Activated CD4-positive, alpha-beta T cell treated with anti-CD3 and anti-CD28 coated beads for 36 hours (primary cell): ENCODE results near the gene GTF2IRD1. TPM values are rescaled to one million over a fixed set of nuclear protein-coding genes. Genes with fewer than 3 reads are reported as not detected.

Experiments
- ATAC-seq: fragments of 200-7000 bp; cut with Tn5 transposase; one replicate; pipeline ENCODE4 v1.10.0; 2021; ENCODE audit warnings: mild to moderate bottlenecking, moderate library complexity
- CTCF ChIA-PET: fragments of 350-600 bp; sonication (Branson Sonifier 250); formaldehyde crosslinking; loops from one replicate; lab custom pipeline; 2021; ENCODE audit warnings: antibody characterized with exemption; lab: Charles Lee
- POLR2A ChIA-PET: fragments of 350-600 bp; sonication (Branson Sonifier 250); formaldehyde crosslinking; loops from one replicate; lab custom pipeline; 2021; ENCODE audit warnings: antibody characterized with exemption, inconsistent platforms; lab: Charles Lee
- DNase-seq: peaks from one replicate; pipeline ENCODE4 v3.0.0-alpha.2; 2020
- H3K27ac Mint-ChIP-seq: one replicate; pipeline ENCODE4 v1.8.0; 2021; ENCODE audit warnings: mixed read lengths
- H3K27me3 Mint-ChIP-seq: one replicate; pipeline ENCODE4 v1.8.0; 2021; ENCODE audit warnings: mixed read lengths
- H3K36me3 Mint-ChIP-seq: one replicate; pipeline ENCODE4 v1.8.0; 2021; ENCODE audit warnings: low read depth, mixed read lengths
- H3K4me1 Mint-ChIP-seq: one replicate; pipeline ENCODE4 v1.8.0; 2021; ENCODE audit warnings: mixed read lengths
- H3K4me3 Mint-ChIP-seq: one replicate; pipeline ENCODE4 v1.8.0; 2021; ENCODE audit warnings: mild to moderate bottlenecking, moderate library complexity, mixed read lengths
- H3K9me3 Mint-ChIP-seq: one replicate; pipeline ENCODE4 v1.8.0; 2021; ENCODE audit warnings: low read depth, mixed read lengths
- intact Hi-C, 2 experiments: fragments of 100-400 bp; cut with DNase I in 1 of 2; cut with micrococcal nuclease in 1 of 2; formaldehyde crosslinking; loops; one replicate each; pipeline versions ENCODE4 v1.14.2 to v1.15.1; 2022 to 2024; cut with DNase I, micrococcal nuclease
- total RNA-seq, 2 experiments: library from RNA; stranded (reverse); gene quantifications; one replicate each; pipeline ENCODE4 v1.2.3, GENCODE V29; 2021

GTF2IRD1 gene
- total RNA-seq, 2 experiments from 2014 or later = 4.6 to 5.3 TPM

DNA sequence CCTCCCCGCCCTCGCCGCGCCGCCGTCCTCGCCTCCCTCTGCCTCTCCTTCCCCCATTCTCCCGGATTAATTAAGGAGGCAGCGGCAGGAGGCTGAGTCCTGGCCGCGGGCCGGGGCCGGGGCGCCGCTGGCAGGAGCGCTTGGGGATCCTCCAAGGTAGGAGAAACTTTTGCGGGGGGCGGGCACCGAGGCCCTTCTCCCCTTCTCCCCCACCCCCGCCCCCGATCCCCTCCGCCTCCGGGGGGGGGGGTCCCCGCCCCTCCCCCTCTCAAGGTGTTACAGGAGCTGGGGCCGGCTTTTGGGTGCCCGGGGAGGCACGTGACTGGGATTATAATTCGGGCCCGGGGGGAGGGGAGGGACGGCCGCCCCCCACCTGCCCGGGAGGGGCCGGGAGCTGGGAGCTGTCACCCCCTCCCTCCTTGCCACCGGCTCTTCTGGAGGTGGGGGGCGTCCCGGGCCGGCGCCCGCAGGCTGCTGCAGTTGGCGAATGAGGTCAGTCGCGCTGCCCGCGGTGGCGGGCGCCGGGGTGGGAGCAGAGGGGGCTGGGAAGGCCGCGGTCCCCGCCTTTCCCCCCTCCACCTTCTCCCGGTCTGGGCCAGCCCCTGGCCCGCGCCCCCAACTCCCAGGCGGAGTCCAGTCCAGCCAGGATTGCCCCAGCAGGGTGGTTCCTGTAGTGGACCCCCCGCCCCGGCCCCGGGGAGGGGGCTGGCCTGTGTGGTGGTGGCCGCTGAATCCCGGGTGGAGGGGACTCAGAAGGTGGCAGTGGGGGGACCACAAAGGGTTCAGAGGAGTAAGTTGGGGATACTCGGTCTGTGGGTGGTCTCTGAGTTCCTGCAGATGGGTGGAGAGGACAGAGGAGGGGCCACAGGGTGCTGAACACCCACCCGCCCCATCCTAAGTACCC, 567 bp downstream of the GTF2IRD1 start:
- Mint-ChIP-seq H3K27me3 (no peaks in the 10 kb centered on the region), H3K4me3 (peak overlapping the region; percentile 39), H3K4me1 (peaks cover 14% of the 10 kb centered on the region), H3K27ac (no peak overlapping the region), H3K9me3 (no peaks in the 10 kb centered on the region), H3K36me3 (no peaks in the 10 kb centered on the region)
- ChIA-PET POLR2A (no interaction called here), CTCF (no interaction called here)
- peak; percentile 45 for DNase-seq
- ATAC-seq = no peak
- intact Hi-C loops = loop anchor here in 1 of 2 experiments (5.0 kb wide), 1 partner anchor 88 kb away; no protein-coding TSS in a partner anchor

DNA sequence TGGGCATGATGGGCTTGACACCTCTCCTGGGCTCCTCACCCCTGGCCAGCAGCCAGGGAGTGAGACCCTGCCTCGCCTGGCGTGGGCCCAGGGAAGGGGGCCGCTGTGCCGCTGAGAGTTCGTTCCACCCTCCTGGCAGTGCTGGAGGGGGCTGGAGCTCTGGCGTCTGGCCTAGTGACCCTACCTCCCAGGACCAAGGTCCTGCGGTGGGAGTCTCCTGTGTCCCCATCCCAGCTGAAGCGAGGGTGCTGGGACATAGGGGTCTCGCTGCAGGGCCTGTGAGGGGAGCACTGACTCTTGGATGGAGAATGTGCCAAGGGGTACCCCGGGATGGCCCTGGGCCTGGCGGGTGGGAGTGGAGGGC, 1.2 kb downstream of the GTF2IRD1 start:
- Mint-ChIP-seq H3K9me3 (no peaks in the 10 kb centered on the region), H3K4me3 (peak overlapping the region; percentile 26), H3K4me1 (peaks cover 14% of the 10 kb centered on the region), H3K36me3 (no peaks in the 10 kb centered on the region), H3K27ac (no peak overlapping the region), H3K27me3 (no peaks in the 10 kb centered on the region)
- intact Hi-C loops = loop anchor here in 1 of 2 experiments (5.0 kb wide), 1 partner anchor 87 kb away; no protein-coding TSS in a partner anchor
- ChIA-PET POLR2A (no interaction called here), CTCF (no interaction called here)
- ATAC-seq = no peak
- DNase-seq = no peak

DNA sequence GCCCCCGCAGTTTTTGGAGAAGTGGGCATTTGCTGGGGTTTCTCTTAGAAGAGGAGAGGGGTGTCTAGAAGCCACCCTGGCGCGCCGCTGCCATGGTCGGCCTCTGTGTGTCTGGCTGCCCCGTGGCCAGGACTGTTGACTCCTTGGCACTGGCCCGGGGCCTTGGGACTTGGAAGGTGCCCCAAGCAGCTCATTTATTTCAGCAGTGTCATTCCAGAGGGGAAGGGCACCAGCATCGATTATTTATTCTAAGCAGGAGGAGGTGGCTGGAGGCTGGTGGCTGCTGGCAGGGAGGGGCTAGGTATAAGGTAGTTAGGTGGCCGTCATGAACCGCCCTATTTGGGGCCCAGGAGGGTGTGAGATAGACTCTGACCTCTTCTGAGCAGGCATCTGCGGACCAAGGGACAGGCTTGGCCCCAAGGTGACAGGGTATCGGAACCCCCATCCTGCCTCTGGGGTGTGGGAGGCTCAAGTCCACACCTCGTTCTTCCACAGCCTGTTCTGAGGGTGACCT, 1.6 kb downstream of the GTF2IRD1 start:
- intact Hi-C loops = no loop called here
- Mint-ChIP-seq H3K27ac (no peak overlapping the region), H3K4me1 (peaks cover 14% of the 10 kb centered on the region), H3K4me3 (peak overlapping the region; percentile 26), H3K9me3 (no peaks in the 10 kb centered on the region), H3K27me3 (no peaks in the 10 kb centered on the region), H3K36me3 (no peaks in the 10 kb centered on the region)
- CTCF ChIA-PET = no interaction called here
- POLR2A ChIA-PET = no interaction called here
- no peak for ATAC-seq
- no peak for DNase-seq

DNA sequence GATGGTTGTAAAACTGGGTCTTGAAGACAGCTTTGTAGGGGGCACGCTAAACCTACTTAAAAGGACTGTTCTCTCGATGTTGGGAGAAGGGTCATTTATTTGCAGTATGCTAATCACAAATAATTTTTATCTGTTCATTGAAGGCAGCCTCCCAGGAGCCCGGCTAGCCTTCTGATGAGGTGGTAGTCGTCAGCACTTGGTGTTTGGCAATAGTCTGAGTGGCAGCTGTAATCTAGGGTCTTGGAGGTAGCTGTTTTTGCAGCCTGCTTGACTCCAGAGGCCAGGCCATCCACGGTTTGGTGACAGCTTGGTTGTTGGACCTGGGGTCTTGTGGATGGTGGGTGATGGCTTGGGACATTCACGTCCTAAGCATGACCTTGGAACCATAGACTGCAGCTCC, 2.2 kb downstream of the GTF2IRD1 start:
- no peaks in the 10 kb centered on the region for H3K36me3 Mint-ChIP-seq
- intact Hi-C loops = no loop called here
- H3K27me3 Mint-ChIP-seq = no peaks in the 10 kb centered on the region
- ATAC-seq = no peak
- no peak overlapping the region for H3K4me3 Mint-ChIP-seq
- ChIA-PET POLR2A (no interaction called here), CTCF (no interaction called here)
- H3K27ac Mint-ChIP-seq = no peak overlapping the region
- H3K4me1 Mint-ChIP-seq = peaks cover 11% of the 10 kb centered on the region
- H3K9me3 Mint-ChIP-seq = no peaks in the 10 kb centered on the region
- DNase-seq = no peak

DNA sequence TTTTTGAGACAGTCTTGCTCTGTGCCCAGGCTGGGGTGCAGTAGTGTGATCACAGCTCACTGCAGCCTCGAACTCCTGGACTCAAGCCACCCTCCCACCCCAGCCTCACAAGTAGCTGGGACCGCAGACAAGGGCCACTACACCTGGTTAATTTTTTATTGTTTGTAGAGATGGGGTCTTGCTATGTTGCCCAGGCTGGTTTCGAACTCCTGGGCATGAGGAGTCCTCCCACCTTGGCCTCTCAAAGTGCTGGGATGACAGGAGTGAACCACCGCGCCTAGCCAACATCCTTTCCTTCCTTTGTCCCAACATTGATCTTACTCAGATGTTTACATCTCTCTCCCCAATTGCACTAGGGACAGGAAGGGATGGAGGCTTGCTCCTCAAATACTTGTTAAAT, 3.3 kb downstream of the GTF2IRD1 start:
- no peak overlapping the region for H3K27ac Mint-ChIP-seq
- peaks cover 10% of the 10 kb centered on the region for H3K4me1 Mint-ChIP-seq
- ATAC-seq (no peak), DNase-seq (no peak)
- H3K4me3 Mint-ChIP-seq = no peak overlapping the region
- ChIA-PET POLR2A (no interaction called here), CTCF (interaction anchor here (0.6 kb wide), 1 partner anchor 25 kb away, joined by 5 read pairs; no protein-coding TSS in a partner anchor)
- intact Hi-C loops = no loop called here
- H3K36me3 Mint-ChIP-seq = no peaks in the 10 kb centered on the region
- no peaks in the 10 kb centered on the region for H3K9me3 Mint-ChIP-seq
- H3K27me3 Mint-ChIP-seq = no peaks in the 10 kb centered on the region

DNA sequence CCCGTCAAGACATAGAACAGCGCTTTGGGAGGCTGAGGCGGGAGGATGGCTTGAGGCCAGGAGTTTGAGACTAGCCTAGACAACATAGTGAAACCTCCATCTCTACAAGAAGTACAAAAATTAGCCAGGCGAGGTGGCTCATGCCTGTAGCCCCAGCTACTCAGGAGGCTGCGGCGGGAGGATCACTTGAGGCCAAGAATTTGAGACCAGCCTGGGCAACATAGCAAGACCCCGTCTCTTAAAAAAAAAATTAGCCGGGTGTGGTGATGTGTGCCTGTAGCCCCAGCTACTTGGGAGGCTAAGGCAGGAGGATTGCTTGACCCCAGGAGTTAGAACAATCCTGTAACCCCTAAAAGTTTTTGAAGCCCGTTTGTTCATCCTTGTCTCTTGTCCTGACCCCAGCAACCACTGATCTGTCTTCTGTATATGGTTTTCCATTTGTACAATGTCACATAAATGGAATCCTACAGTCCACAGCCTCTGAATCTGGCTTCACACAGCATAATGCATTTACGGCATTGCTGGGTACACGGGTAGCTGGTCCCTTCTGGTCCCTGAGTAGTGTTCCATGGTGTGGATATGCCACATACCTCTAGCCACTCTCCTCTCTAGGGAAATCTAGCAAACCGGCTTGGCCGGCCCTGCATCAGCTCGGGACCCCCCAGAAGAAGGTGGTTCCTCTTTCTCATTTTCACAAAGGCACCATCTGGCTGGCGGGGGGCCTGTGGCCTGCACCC, 8.4 kb downstream of the GTF2IRD1 start:
- no peak overlapping the region for H3K4me3 Mint-ChIP-seq
- ChIA-PET CTCF (interaction anchor here (0.7 kb wide), 1 partner anchor 256 kb away, joined by 3 read pairs; no protein-coding TSS in a partner anchor), POLR2A (no interaction called here)
- DNase-seq (no peak), ATAC-seq (no peak)
- no peaks in the 10 kb centered on the region for H3K9me3 Mint-ChIP-seq
- H3K27me3 Mint-ChIP-seq = no peaks in the 10 kb centered on the region
- intact Hi-C loops = no loop called here
- no peak overlapping the region for H3K27ac Mint-ChIP-seq
- peaks cover 6% of the 10 kb centered on the region for H3K4me1 Mint-ChIP-seq
- H3K36me3 Mint-ChIP-seq = no peaks in the 10 kb centered on the region

DNA sequence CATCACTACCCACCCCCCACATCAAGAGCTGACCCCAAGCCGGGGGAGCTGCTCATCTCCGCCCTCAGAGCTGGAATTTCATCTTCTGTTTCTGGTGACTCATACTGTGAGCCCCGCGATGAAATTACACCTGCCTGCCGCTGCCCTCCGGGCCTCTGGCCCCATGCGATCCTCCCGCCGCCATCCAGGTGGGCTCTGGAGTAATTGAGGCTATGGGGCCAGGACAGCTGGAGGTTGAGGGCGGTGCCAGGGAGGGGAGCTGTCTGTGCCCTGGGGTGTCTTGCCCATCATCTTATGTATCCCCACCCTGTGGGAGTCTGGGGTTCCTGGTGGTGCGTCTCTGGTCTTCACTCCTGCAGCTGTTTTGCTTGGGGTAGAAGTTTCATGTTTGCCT, 9.0 kb downstream of the GTF2IRD1 start:
- no peak overlapping the region for H3K27ac Mint-ChIP-seq
- DNase-seq = no peak
- H3K9me3 Mint-ChIP-seq = no peaks in the 10 kb centered on the region
- no peak overlapping the region for H3K4me3 Mint-ChIP-seq
- no peak for ATAC-seq
- ChIA-PET CTCF (interaction anchor here (0.7 kb wide), 1 partner anchor 256 kb away, joined by 3 read pairs; no protein-coding TSS in a partner anchor), POLR2A (no interaction called here)
- no peaks in the 10 kb centered on the region for H3K27me3 Mint-ChIP-seq
- peaks cover 6% of the 10 kb centered on the region for H3K4me1 Mint-ChIP-seq
- no peaks in the 10 kb centered on the region for H3K36me3 Mint-ChIP-seq
- intact Hi-C loops = no loop called here

DNA sequence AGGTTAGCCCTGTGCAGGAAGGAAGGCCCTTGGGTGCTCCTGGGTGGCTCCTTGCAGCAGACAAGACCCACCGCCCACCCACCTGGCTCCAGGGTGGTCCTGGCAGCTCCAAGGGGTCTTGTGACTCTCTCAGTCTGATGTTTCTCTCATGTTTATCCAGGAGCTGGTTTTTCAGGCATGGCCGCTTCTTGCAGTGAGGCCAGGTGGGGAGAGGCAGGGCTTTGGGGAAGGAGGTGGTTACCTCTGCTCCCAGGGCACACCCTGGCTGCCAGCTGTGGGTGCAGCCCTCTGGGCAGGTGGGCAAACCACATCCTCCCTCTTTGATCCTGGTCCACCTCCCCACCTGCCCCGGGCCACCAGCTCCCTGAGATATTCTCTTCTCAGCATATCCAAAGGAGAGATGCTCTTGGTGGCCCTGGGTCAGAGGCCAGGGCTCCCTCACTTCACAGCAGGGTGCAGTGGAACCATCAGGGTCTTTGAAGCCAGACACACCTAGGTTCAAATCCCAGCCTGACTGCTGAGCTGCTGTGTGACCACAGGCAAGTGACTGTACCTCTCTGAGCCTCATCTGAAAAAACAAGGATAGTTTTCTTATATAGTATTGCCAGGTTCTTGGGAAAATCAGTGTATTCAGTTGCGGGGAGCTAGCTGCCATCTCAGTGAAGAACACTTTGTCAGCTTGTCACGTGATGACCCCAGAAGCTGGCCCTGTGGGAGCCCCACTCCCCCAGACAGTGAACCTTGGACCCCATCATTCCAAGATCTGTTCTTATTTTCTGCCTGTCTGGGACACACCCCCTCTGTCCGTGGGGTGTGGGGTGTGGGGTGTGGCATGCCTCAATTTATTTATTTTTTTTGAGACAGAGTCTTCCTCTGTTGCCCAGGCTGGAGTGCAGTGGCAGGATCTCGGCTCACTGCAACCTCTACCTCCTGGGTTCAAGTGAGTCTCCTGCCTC, 11.5 kb downstream of the GTF2IRD1 start:
- Mint-ChIP-seq H3K27ac (no peak overlapping the region), H3K4me3 (no peak overlapping the region), H3K4me1 (peaks cover 6% of the 10 kb centered on the region), H3K9me3 (no peaks in the 10 kb centered on the region), H3K27me3 (no peaks in the 10 kb centered on the region), H3K36me3 (no peaks in the 10 kb centered on the region)
- ATAC-seq (no peak), DNase-seq (no peak)
- intact Hi-C loops = no loop called here
- POLR2A ChIA-PET = no interaction called here
- CTCF ChIA-PET = no interaction called here

DNA sequence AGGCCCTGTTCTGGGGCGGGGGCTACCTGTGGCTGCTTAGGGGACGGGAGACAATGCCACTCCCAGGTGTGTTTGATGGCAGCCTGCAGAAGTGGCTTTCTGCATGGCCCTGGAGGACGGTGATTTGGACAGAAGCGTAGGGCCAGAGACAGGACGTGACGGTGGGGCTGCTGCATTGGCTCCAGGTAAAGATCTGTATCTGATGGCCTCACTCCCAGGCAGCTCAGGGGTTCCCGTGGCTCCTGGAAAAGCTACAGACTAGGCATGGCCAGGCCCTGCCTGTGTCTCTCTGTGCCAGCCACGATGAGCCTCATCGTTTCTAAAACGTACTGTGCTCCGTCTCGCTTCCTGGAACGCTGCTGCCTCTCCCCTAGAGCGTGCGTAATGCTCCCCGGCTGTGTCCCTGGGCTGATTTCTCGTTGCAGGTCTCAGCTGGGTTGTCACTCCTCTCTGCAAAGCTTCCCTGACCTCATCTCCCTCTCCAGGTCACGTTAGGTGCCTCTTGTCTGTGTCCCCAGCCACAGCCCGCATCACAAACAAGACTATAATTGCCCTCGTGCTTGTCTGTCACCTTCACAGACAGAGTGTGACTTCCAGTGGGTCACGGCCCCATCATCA, 12.6 kb downstream of the GTF2IRD1 start:
- Mint-ChIP-seq H3K27me3 (no peaks in the 10 kb centered on the region), H3K4me1 (peaks cover 6% of the 10 kb centered on the region), H3K9me3 (no peaks in the 10 kb centered on the region), H3K27ac (no peak overlapping the region), H3K36me3 (no peaks in the 10 kb centered on the region), H3K4me3 (no peak overlapping the region)
- ChIA-PET POLR2A (no interaction called here), CTCF (interaction anchor here (1.2 kb wide), 1 partner anchor 100 kb away, joined by 3 read pairs; no protein-coding TSS in a partner anchor)
- DNase-seq = no peak
- ATAC-seq = no peak
- intact Hi-C loops = no loop called here

DNA sequence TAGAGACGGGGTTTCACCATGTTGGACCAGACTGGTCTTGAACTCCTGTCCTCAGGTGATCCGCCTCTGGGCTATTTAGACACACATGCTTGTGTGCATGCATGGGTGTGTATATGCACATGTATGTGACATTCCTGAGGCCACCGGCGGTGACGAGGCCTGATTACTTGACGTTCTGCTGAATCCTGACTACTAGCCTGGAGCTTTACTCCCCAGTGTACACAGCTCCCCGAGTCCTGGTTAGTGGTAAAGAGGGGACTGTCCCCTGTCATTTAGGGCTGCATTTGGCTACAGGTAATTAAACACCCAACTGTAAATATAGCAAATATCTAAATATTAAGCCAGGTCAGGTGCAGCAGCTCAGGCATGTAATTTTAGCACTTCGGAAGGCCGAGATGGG, 14.2 kb downstream of the GTF2IRD1 start:
- H3K27ac Mint-ChIP-seq = no peak overlapping the region
- ATAC-seq (no peak), DNase-seq (no peak)
- H3K27me3 Mint-ChIP-seq = no peaks in the 10 kb centered on the region
- no peaks in the 10 kb centered on the region for H3K36me3 Mint-ChIP-seq
- intact Hi-C loops = no loop called here
- peaks cover 6% of the 10 kb centered on the region for H3K4me1 Mint-ChIP-seq
- ChIA-PET CTCF (interaction anchor here (1.1 kb wide), 1 partner anchor 17 kb away, joined by 4 read pairs; no protein-coding TSS in a partner anchor), POLR2A (no interaction called here)
- no peak overlapping the region for H3K4me3 Mint-ChIP-seq
- H3K9me3 Mint-ChIP-seq = no peaks in the 10 kb centered on the region
